Measurements from ENCODE around the gene MAPK8. TPM values are rescaled to one million over a fixed set of nuclear protein-coding genes. Genes with fewer than 3 reads are reported as not detected.

The MAPK8 gene
- total RNA-seq, 1 donor from 2014 or later, result 40.0 TPM

GRCh38 chr10:48383393-48383792 lies 76.9 kb downstream of the MAPK8 start:
- no peak for DNase-seq (ENCODE audit: low spot score)

- no peak for DNase-seq (ENCODE audit: low spot score)
Observed at GRCh38 chr10:48384699-48384982, 78.2 kb downstream of the MAPK8 start.

- no peak for DNase-seq (ENCODE audit: low spot score)
Observed at GRCh38 chr10:48389272-48389671, 82.8 kb downstream of the MAPK8 start.

GRCh38 chr10:48389846-48390557 lies 83.5 kb downstream of the MAPK8 start:
- no peak for DNase-seq (ENCODE audit: low spot score)

GRCh38 chr10:48390558-48390871 lies 84.0 kb downstream of the MAPK8 start:
- DNase-seq (ENCODE audit: low spot score), result no peak

GRCh38 chr10:48390933-48391845 lies 84.7 kb downstream of the MAPK8 start:
- DNase-seq (ENCODE audit: low spot score), result no peak

GRCh38 chr10:48391994-48392393 lies 85.5 kb downstream of the MAPK8 start:
- no peak for DNase-seq (ENCODE audit: low spot score)

- no peak for DNase-seq (ENCODE audit: low spot score)
Observed at GRCh38 chr10:48398261-48398660, 91.8 kb downstream of the MAPK8 start.

- DNase-seq (ENCODE audit: low spot score), result no peak
Observed at GRCh38 chr10:48399056-48399541, 92.6 kb downstream of the MAPK8 start.

GRCh38 chr10:48399551-48399950 lies 93.1 kb downstream of the MAPK8 start:
- DNase-seq (ENCODE audit: low spot score), result no peak

GRCh38 chr10:48400129-48400849 lies 93.8 kb downstream of the MAPK8 start:
- no peak for DNase-seq (ENCODE audit: low spot score)

GRCh38 chr10:48400850-48401220 lies 94.4 kb downstream of the MAPK8 start:
- no peak for DNase-seq (ENCODE audit: low spot score)

- DNase-seq (ENCODE audit: low spot score), result no peak
Observed at GRCh38 chr10:48404646-48405045, 98.2 kb downstream of the MAPK8 start.

GRCh38 chr10:48406204-48406603 lies 99.7 kb downstream of the MAPK8 start:
- no peak for DNase-seq (ENCODE audit: low spot score)

- no peak for DNase-seq (ENCODE audit: low spot score)
Observed at GRCh38 chr10:48406658-48407057, 100.2 kb downstream of the MAPK8 start.

GRCh38 chr10:48410503-48410902 lies 104.0 kb downstream of the MAPK8 start:
- DNase-seq (ENCODE audit: low spot score), result no peak

- DNase-seq (ENCODE audit: low spot score), result no peak
Observed at GRCh38 chr10:48411510-48411909, 105.0 kb downstream of the MAPK8 start.

- no peak for DNase-seq (ENCODE audit: low spot score)
Observed at GRCh38 chr10:48412081-48412480, 105.6 kb downstream of the MAPK8 start.

- DNase-seq (ENCODE audit: low spot score), result no peak
Observed at GRCh38 chr10:48412933-48413332, 106.5 kb downstream of the MAPK8 start.

GRCh38 chr10:48414160-48414559 lies 107.7 kb downstream of the MAPK8 start:
- no peak for DNase-seq (ENCODE audit: low spot score)

- no peak for DNase-seq (ENCODE audit: low spot score)
Observed at GRCh38 chr10:48414778-48415177, 108.3 kb downstream of the MAPK8 start.

- DNase-seq (ENCODE audit: low spot score), result no peak
Observed at GRCh38 chr10:48416584-48417232, 110.2 kb downstream of the MAPK8 start.

All from mucosa of gallbladder (tissue), 1 donor.